ENCODE data around the gene RAB15. TPM values are rescaled to one million over a fixed set of nuclear protein-coding genes. Genes with fewer than 3 reads are reported as not detected.
A peak's percentile ranks its signal among the peaks of the same experiment; 100 is the strongest.

RAB15 gene
- total and polyA plus RNA-seq, 7 experiments from 2014 or later, result 4.7 to 11.1 (median 5.9) TPM

DNA sequence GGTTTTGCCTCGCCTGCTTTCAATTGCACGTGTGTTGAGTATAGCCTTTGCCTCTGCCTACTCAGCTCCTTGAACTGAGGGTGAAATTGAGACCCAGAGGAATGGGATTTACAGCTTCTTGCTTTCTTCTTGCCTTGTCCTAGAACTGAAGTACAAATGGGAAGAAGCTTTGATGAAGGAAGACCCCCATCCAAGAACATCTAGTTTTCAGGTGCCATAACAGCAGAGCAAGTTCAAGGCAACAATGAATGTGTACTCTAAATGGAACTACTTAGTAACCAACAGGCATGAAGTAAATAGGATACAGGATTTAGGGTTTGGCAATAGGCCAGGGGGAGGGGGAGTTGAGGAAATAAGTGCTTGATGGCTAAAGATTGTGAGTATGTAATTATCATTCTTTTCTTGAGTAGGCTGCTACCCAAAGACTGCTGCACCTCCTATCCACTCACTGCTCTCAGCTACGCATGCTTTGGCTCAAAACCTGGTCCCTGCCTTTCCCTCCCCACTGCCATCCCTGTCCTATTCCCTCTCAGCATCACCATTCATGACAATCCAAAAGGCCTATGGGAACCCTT is 31.7 kb downstream of the RAB15 start:
- Histone ChIP-seq H3K27me3 (ENCODE audit: control insufficient read depth in 2 of 2, insufficient read depth in 2 of 2, low read length in 2 of 2) (no peaks in the 10 kb centered on the region), H3K9me3 (ENCODE audit: control insufficient read depth in 2 of 3, low read length in 3 of 3) (no peaks in the 10 kb centered on the region), H3K4me1 (ENCODE audit: control insufficient read depth in 2 of 2, insufficient read depth in 2 of 2, low read length in 2 of 2) (peaks cover 0 to 10% of the 10 kb centered on the region in 2 donors), H3K36me3 (ENCODE audit: control insufficient read depth in 2 of 3, insufficient read depth in 3 of 3, low read length in 3 of 3) (peaks cover 0 to 21% (median 3%) of the 10 kb centered on the region in 3 experiments), H3K4me3 (ENCODE audit: low read length) (no peak overlapping the region), H3K27ac (ENCODE audit: low read depth, low read length) (no peak overlapping the region)
- ATAC-seq (no peak), DNase-seq (peak in 1 of 9 donors; percentile 8)
- Mint-ChIP-seq H3K27me3 (no peaks in the 10 kb centered on the region), H3K36me3 (peaks cover 8 to 49% (median 18%) of the 10 kb centered on the region in 5 donors), H3K27ac (peak overlapping the region in 8 of 9 donors; percentile 12 to 88 (median 76)), H3K4me1 (peaks cover 35 to 97% (median 86%) of the 10 kb centered on the region in 7 donors), H3K4me3 (peak overlapping the region in 2 of 10 donors; percentile 10 to 28), H3K9me3 (no peaks in the 10 kb centered on the region)
- CTCF ChIA-PET, result interaction anchor here (1.9 kb wide), 1 partner anchor 49 kb away, joined by 5 read pairs; no protein-coding TSS in a partner anchor
- intact Hi-C loops (cut with micrococcal nuclease), result loop anchor here in 1 of 2 donors (5.0 kb wide), 1 partner anchor 33 kb away; no protein-coding TSS in a partner anchor
- POLR2A ChIA-PET, result interaction anchor here (0.5 to 1.1 kb wide), 3 partner anchors 13 to 47 kb away, joined by 3 to 7 read pairs (median 4); partner anchors contain the start of gene FNTB

DNA sequence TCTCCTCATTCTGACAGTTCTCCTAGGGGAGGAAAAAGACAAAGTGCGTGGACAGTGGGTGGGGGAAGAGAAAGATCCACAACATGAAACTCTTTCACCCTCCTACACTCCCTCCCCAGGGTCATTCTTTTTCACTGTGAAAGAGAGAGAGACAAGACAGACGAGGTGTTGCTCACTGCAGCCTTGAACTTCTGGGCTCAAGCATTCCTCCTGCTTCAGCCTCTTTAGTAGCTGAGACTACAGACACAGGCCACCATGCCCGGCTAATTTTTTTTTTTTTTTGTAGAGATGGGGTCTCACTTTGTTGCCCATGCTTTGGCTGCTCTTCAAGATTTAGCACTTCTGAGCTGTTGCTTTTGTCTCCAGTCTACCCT is 32.3 kb downstream of the RAB15 start:
- no peak for ATAC-seq
- Histone ChIP-seq H3K27me3 (ENCODE audit: control insufficient read depth in 2 of 2, insufficient read depth in 2 of 2, low read length in 2 of 2) (no peaks in the 10 kb centered on the region), H3K27ac (ENCODE audit: low read depth, low read length) (no peak overlapping the region), H3K36me3 (ENCODE audit: control insufficient read depth in 2 of 3, insufficient read depth in 3 of 3, low read length in 3 of 3) (peaks cover 0 to 18% (median 3%) of the 10 kb centered on the region in 3 experiments), H3K9me3 (ENCODE audit: control insufficient read depth in 2 of 3, low read length in 3 of 3) (no peaks in the 10 kb centered on the region), H3K4me3 (ENCODE audit: low read length) (no peak overlapping the region), H3K4me1 (ENCODE audit: control insufficient read depth in 2 of 2, insufficient read depth in 2 of 2, low read length in 2 of 2) (peaks cover 0 to 10% of the 10 kb centered on the region in 2 donors)
- peaks cover 40 to 99% (median 87%) of the 10 kb centered on the region in 7 donors for H3K4me1 Mint-ChIP-seq
- CTCF ChIA-PET, result interaction anchor here (1.9 kb wide), 1 partner anchor 48 kb away, joined by 5 read pairs; no protein-coding TSS in a partner anchor
- DNase-seq, result peak in 1 of 9 donors; percentile 0
- POLR2A ChIA-PET, result interaction anchor here (1.0 kb wide), 1 partner anchor 13 kb away, joined by 7 read pairs; no protein-coding TSS in a partner anchor
- H3K4me3 Mint-ChIP-seq, result peak overlapping the region in 1 of 10 donors; percentile 28
- H3K27me3 Mint-ChIP-seq, result no peaks in the 10 kb centered on the region
- intact Hi-C loops (cut with micrococcal nuclease), result loop anchor here in 1 of 2 donors (2.0 to 5.0 kb wide), 2 partner anchors 15 to 33 kb away; no protein-coding TSS in a partner anchor
- H3K27ac Mint-ChIP-seq, result peak overlapping the region in 7 of 9 donors; percentile 36 to 89 (median 75)
- peaks cover 3 to 48% (median 22%) of the 10 kb centered on the region in 5 donors for H3K36me3 Mint-ChIP-seq
- H3K9me3 Mint-ChIP-seq, result no peaks in the 10 kb centered on the region

DNA sequence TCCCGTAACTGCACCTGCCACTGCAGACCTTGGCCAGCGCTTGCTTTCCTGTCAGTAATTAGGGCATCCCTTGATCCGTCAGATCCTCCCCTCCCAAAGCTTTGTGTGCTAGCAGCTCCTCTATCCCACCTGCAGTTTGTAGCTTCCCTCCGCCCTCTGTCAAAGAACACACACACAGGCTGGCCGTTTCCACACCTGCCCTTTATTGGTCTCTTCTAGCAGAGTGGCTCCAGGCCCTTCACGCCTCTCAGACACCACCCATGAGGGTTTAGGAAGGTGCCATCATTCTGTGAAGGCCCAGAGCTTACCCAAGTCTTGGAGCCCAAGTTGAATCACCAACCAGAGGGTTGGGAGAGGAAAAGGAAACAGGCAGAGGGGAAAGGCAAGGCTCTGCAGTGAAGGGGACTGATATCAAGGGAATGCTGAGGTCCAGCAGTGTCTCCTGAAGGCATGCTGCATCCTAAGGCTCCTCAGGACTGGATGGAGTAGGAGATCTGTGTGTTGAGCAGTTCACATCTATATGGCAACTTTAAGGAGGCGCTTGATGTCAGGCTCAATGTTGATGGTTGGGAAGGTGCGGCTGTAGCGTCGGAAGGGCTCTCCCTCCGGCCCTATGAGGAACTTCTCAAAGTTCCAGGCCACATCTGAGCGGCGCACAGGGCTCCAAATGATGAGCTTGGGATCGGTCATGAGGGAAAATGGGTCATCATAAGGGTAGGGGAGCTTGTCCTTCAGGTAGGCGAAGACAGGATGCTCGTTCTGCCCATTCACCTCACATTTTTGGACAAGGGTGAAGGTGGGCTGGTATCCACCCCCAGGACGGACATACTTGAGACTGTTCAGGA is 32.9 kb downstream of the RAB15 start:
- peaks cover 3 to 54% (median 28%) of the 10 kb centered on the region in 5 donors for H3K36me3 Mint-ChIP-seq
- POLR2A ChIA-PET, result interaction anchor here (1.5 kb wide), 1 partner anchor 24 kb away, joined by 5 read pairs; no protein-coding TSS in a partner anchor
- H3K4me1 Mint-ChIP-seq, result peaks cover 42 to 100% (median 88%) of the 10 kb centered on the region in 7 donors
- no peaks in the 10 kb centered on the region for H3K27me3 Mint-ChIP-seq
- DNase-seq (peak in 1 of 9 donors; percentile 6), ATAC-seq (no peak)
- H3K27me3 ChIP-seq (ENCODE audit: control insufficient read depth in 2 of 2, insufficient read depth in 2 of 2, low read length in 2 of 2), result no peaks in the 10 kb centered on the region
- intact Hi-C loops (cut with micrococcal nuclease), result loop anchor here in 1 of 2 donors (2.0 kb wide), 1 partner anchor 16 kb away; no protein-coding TSS in a partner anchor
- peak overlapping the region in 8 of 9 donors; percentile 11 to 89 (median 74) for H3K27ac Mint-ChIP-seq
- no peak overlapping the region for H3K27ac ChIP-seq (ENCODE audit: low read depth, low read length)
- H3K9me3 ChIP-seq (ENCODE audit: control insufficient read depth in 2 of 3, low read length in 3 of 3), result no peaks in the 10 kb centered on the region
- H3K4me3 ChIP-seq (ENCODE audit: low read length), result no peak overlapping the region
- no peaks in the 10 kb centered on the region for H3K9me3 Mint-ChIP-seq
- peak overlapping the region in 4 of 10 donors; percentile 6 to 25 (median 16) for H3K4me3 Mint-ChIP-seq
- H3K36me3 ChIP-seq (ENCODE audit: control insufficient read depth in 2 of 3, insufficient read depth in 3 of 3, low read length in 3 of 3), result peaks cover 0 to 21% (median 3%) of the 10 kb centered on the region in 3 experiments
- CTCF ChIA-PET, result interaction anchor here (1.9 kb wide), 1 partner anchor 48 kb away, joined by 5 read pairs; no protein-coding TSS in a partner anchor
- H3K4me1 ChIP-seq (ENCODE audit: control insufficient read depth in 2 of 2, insufficient read depth in 2 of 2, low read length in 2 of 2), result peaks cover 0 to 5% of the 10 kb centered on the region in 2 donors

DNA sequence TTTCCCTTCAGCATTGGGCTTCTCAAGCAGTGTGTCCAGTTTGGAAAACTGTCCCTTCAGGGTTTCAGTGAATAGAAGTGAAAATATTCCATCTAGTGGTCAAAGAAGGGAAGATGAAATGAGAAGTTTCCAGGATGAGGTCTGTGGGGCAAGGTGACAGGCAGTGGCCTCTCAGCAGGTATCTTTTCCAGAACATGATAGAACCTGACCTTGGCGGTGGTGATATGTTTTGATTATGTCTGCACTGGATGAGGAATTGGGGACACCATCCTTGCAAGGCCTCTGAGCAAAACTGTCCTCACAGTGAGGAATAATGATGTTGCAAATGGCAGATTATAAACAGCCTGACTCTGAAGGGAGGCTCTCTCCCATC is 34.3 kb downstream of the RAB15 start:
- Histone ChIP-seq H3K4me3 (ENCODE audit: low read length) (no peak overlapping the region), H3K27me3 (ENCODE audit: control insufficient read depth in 2 of 2, insufficient read depth in 2 of 2, low read length in 2 of 2) (no peaks in the 10 kb centered on the region), H3K9me3 (ENCODE audit: control insufficient read depth in 2 of 3, low read length in 3 of 3) (no peaks in the 10 kb centered on the region), H3K4me1 (ENCODE audit: control insufficient read depth in 2 of 2, insufficient read depth in 2 of 2, low read length in 2 of 2) (no peaks in the 10 kb centered on the region), H3K36me3 (ENCODE audit: control insufficient read depth in 2 of 3, insufficient read depth in 3 of 3, low read length in 3 of 3) (peaks cover 3 to 34% (median 13%) of the 10 kb centered on the region in 3 experiments), H3K27ac (ENCODE audit: low read depth, low read length) (no peak overlapping the region)
- Mint-ChIP-seq H3K4me1 (peaks cover 37 to 92% (median 83%) of the 10 kb centered on the region in 7 donors), H3K36me3 (peaks cover 3 to 51% (median 30%) of the 10 kb centered on the region in 5 donors), H3K9me3 (no peaks in the 10 kb centered on the region), H3K27me3 (no peaks in the 10 kb centered on the region), H3K4me3 (peak overlapping the region in 1 of 10 donors; percentile 34), H3K27ac (peak overlapping the region in 7 of 9 donors; percentile 25 to 84 (median 69))
- intact Hi-C loops (cut with micrococcal nuclease), result loop anchor here in 1 of 2 donors (1.0 to 2.0 kb wide), 3 partner anchors 7 to 17 kb away; no protein-coding TSS in a partner anchor
- ATAC-seq (no peak), DNase-seq (no peak)
- ChIA-PET POLR2A (interaction anchor here (1.7 kb wide), 1 partner anchor 10 kb away, joined by 4 read pairs; no protein-coding TSS in a partner anchor), CTCF (interaction anchor here (1.0 kb wide), 1 partner anchor 46 kb away, joined by 3 read pairs; no protein-coding TSS in a partner anchor)

DNA sequence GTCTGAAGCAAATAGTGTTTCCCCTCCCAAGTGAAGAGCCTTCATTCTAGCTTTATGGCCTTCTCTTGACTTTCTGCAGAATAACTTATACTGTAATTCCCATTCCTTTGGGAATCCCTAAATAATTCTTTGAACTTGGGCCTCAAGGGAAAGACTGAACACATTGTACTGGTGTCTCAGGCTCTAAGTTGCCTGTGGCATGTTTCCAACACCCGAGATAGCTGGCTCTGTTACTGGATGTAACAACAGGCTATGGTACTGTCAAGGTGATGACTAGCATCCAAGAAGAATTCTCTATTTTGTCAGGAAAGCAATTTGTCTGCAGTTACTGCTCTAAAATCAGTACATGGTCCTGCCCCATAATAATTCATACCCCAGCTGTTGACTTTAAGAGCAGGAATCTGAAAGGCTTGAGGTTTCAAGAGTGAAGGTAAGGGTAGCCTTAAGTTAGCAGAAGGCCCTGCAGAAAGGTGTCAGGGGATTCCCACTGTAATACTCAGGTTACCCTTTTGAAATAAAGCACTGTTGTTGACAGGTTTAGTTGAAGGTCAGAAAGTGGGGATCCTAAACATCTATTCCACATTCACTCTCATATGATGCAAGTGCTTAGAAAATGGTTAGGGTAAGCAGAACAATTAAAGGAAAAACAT is 34.8 kb downstream of the RAB15 start:
- no peak for DNase-seq
- Mint-ChIP-seq H3K27me3 (no peaks in the 10 kb centered on the region), H3K27ac (peak overlapping the region in 7 of 9 donors; percentile 25 to 84 (median 73)), H3K4me3 (peak overlapping the region in 1 of 10 donors; percentile 7), H3K4me1 (peaks cover 35 to 89% (median 79%) of the 10 kb centered on the region in 7 donors), H3K9me3 (no peaks in the 10 kb centered on the region), H3K36me3 (peaks cover 3 to 56% (median 32%) of the 10 kb centered on the region in 5 donors)
- CTCF ChIA-PET, result interaction anchor here (0.8 to 1.6 kb wide), 6 partner anchors 12 to 113 kb away, joined by 3 to 9 read pairs (median 3); partner anchors contain the start of gene CHURC1
- ATAC-seq, result no peak
- H3K4me1 ChIP-seq (ENCODE audit: control insufficient read depth in 2 of 2, insufficient read depth in 2 of 2, low read length in 2 of 2), result peaks cover 0 to 3% of the 10 kb centered on the region in 2 donors
- peaks cover 8 to 40% (median 17%) of the 10 kb centered on the region in 3 experiments for H3K36me3 ChIP-seq (ENCODE audit: control insufficient read depth in 2 of 3, insufficient read depth in 3 of 3, low read length in 3 of 3)
- no peaks in the 10 kb centered on the region for H3K9me3 ChIP-seq (ENCODE audit: control insufficient read depth in 2 of 3, low read length in 3 of 3)
- H3K4me3 ChIP-seq (ENCODE audit: low read length), result no peak overlapping the region
- no peak overlapping the region for H3K27ac ChIP-seq (ENCODE audit: low read depth, low read length)
- POLR2A ChIA-PET, result interaction anchor here (0.8 to 2.6 kb wide), 4 partner anchors 9 to 23 kb away, joined by 4 to 16 read pairs (median 4); partner anchors contain the start of gene CHURC1
- no peaks in the 10 kb centered on the region for H3K27me3 ChIP-seq (ENCODE audit: control insufficient read depth in 2 of 2, insufficient read depth in 2 of 2, low read length in 2 of 2)
- intact Hi-C loops (cut with micrococcal nuclease), result loop anchor here in 1 of 2 donors (1.0 kb wide), 2 partner anchors 8 to 9 kb away; no protein-coding TSS in a partner anchor
